HG02938 (cell line): Measurements from ENCODE around the gene COX7B2.

ENCODE experiments used
- ATAC-seq: cut with Tn5 transposase; IDR thresholded peaks from one replicate; pipeline ENCODE4 v1.9.1; 2021; ENCODE audit warnings: mild to moderate bottlenecking, moderate library complexity; ENCODE audit not compliant: unreplicated experiment

Gene COX7B2

DNA sequence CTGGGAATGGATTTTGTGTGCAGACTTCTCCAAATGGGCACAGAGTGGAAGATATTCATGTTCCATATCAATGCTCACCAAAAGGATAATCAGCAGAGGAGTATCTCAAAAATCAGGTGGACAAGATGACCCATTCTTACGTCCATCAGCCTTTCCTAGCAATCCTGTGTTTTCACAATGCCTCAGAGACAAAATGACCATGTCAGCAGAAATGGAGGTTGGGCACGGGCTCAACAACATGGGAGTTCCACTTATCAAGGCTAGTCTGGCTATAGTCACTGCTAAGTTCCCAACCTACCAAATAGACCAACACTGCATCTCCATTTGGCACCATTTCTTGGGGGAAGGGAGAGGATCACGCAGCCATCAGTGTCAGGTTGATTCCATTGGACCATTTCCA lies 179.0 kb downstream of the COX7B2 start:
- ATAC-seq: no peak

GRCh38 chr4:46720055-46720454 lies 189.0 kb downstream of the COX7B2 start:
- no peak for ATAC-seq

DNA sequence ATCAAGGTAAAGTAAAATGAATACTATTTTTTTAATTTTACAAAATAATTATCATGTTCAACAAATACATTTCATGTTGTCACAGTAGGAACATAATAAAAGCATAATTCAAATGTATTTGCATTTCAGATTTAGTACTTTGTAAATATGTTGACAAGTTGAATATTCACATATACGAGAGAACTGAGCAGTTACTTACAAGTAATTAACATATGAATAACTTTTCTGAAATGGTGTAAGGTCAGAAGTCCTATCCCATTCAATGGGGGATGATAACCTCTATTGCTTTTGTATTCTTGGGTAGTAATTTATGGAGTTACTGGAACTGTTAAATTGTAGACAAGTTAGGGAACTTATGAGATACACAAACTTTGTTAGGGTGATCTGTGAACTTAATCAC lies 191.1 kb downstream of the COX7B2 start:
- no peak for ATAC-seq

GRCh38 chr4:46715468-46715867 lies 193.6 kb downstream of the COX7B2 start:
- ATAC-seq: no peak

DNA sequence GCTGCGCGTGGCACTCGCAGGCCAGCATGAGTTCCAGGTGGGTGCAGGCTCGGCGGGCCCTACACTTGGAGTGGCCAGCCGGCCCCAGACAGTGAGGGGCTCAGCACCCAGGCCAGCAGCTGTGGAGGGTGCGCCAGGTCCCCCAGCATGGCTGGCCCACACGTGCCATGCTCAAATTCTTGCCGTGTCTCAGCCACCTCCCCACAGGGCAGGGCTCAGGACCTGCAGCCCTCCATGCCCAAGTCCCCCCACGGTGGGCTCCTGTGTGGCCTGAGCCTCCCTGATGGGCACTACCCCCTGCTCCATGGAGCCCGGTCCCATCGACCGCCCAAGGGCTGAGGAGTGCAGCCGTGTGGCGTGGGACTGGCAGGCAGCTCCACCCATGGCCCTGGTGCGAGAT lies 210.2 kb downstream of the COX7B2 start:
- ATAC-seq: no peak
